Osteoblast (primary cell): Measurements from ENCODE around the gene HCRTR1. TPM values are rescaled to one million over a fixed set of nuclear protein-coding genes. Genes with fewer than 3 reads are reported as not detected.

Source experiments
- DNase-seq: peaks from one replicate; pipeline ENCODE4 v3.0.0; 2011; ENCODE audit warnings: low spot score, mixed read lengths; ENCODE audit not compliant: insufficient read length; ENCODE audit errors: missing footprints
- H2AFZ ChIP-seq: 2 replicates; pipeline ENCODE4 v1.6.0; 2011; ENCODE audit warnings: mild to moderate bottlenecking, low read length
- H3K27ac ChIP-seq: 2 replicates; pipeline ENCODE4 v1.5.1; 2011; ENCODE audit warnings: mild to moderate bottlenecking, low read depth, low read length, moderate library complexity
- H3K27me3 ChIP-seq: 2 replicates; pipeline ENCODE4 v1.6.0; 2012; ENCODE audit warnings: mild to moderate bottlenecking, control low read depth, inconsistent platforms, low read length, moderate library complexity; ENCODE audit not compliant: insufficient read depth
- H3K36me3 ChIP-seq: 2 replicates; pipeline ENCODE4 v1.5.1; 2011; ENCODE audit warnings: mild to moderate bottlenecking, low read length, control low read depth, moderate library complexity; ENCODE audit not compliant: insufficient read depth
- H3K4me1 ChIP-seq: 2 replicates; pipeline ENCODE4 v1.5.1; 2011; ENCODE audit warnings: mild to moderate bottlenecking, low read length, control low read depth, moderate library complexity; ENCODE audit not compliant: insufficient read depth
- H3K4me2 ChIP-seq: 2 replicates; pipeline ENCODE4 v1.6.0; 2011; ENCODE audit warnings: mild to moderate bottlenecking, low read length; ENCODE audit not compliant: insufficient read depth
- H3K4me3 ChIP-seq: fragments of 200-600 bp; sonication (generic); 3 replicates; pipeline ENCODE4 v1.5.1; 2012; ENCODE audit warnings: mild to moderate bottlenecking, low read length, inconsistent platforms; ENCODE audit not compliant: insufficient read depth
- H3K79me2 ChIP-seq: 2 replicates; pipeline ENCODE4 v1.6.0; 2012; ENCODE audit warnings: mild to moderate bottlenecking, low read length, control low read depth, inconsistent platforms; ENCODE audit not compliant: insufficient read depth
- H3K9me3 ChIP-seq: 2 replicates; pipeline ENCODE4 v1.5.1; 2011; ENCODE audit warnings: low read depth, low read length, control low read depth
- H4K20me1 ChIP-seq: 2 replicates; pipeline ENCODE4 v1.6.0; 2012; ENCODE audit warnings: mild to moderate bottlenecking, low read length, control low read depth; ENCODE audit not compliant: insufficient read depth
- total RNA-seq: library from RNA; depleted of rRNA; stranded (reverse); fragments of >200 nt; gene quantifications from 2 replicates; pipeline ENCODE4 v1.2.3, GENCODE V29; 2012
- TF ChIP-seq, protein P1 (sequence below): IDR thresholded peaks from 2 replicates; pipeline ENCODE4 v1.5.1; 2011; ENCODE audit warnings: mild to moderate bottlenecking, low read depth, low read length, moderate library complexity; ENCODE audit errors: extremely low read depth

The HCRTR1 gene
- total RNA-seq, 1 donor: not detected

GRCh38 chr1:31572323-31573104 lies 45.0 kb upstream of the HCRTR1 start:
- Histone ChIP-seq H3K9me3 (no peaks in the 10 kb centered on the region), H3K4me3 (no peak overlapping the region), H3K27me3 (no peaks in the 10 kb centered on the region), H4K20me1 (no peaks in the 10 kb centered on the region), H3K36me3 (no peaks in the 10 kb centered on the region), H3K4me1 (peaks cover 62% of the 10 kb centered on the region), H3K27ac (no peak overlapping the region), H3K4me2 (no peak overlapping the region), H2AFZ (no peak overlapping the region), H3K79me2 (peaks cover 8% of the 10 kb centered on the region)
- TF ChIP-seq, protein P1, sequence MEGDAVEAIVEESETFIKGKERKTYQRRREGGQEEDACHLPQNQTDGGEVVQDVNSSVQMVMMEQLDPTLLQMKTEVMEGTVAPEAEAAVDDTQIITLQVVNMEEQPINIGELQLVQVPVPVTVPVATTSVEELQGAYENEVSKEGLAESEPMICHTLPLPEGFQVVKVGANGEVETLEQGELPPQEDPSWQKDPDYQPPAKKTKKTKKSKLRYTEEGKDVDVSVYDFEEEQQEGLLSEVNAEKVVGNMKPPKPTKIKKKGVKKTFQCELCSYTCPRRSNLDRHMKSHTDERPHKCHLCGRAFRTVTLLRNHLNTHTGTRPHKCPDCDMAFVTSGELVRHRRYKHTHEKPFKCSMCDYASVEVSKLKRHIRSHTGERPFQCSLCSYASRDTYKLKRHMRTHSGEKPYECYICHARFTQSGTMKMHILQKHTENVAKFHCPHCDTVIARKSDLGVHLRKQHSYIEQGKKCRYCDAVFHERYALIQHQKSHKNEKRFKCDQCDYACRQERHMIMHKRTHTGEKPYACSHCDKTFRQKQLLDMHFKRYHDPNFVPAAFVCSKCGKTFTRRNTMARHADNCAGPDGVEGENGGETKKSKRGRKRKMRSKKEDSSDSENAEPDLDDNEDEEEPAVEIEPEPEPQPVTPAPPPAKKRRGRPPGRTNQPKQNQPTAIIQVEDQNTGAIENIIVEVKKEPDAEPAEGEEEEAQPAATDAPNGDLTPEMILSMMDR: no peak
- DNase-seq: peak; percentile 78

DNA sequence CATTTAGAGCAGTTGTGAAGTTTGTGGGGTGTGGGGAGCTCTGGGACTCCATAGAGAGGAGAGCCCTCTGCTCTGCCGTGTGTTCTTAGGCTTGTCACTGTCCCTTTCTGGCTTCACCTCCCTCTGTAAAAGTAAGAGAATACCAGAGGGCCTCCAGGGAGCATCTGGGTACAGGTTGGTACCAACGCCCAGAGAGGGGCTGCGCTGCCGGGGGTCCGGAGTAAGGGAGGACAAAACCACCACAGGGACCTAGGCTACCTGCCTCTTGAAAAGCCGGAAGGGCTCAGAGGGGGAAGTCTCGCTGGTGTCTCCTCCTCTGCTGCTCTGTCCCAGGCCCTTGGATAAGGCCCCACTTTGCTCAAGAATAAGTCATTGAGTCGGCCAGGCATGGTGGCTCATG lies 44.2 kb upstream of the HCRTR1 start:
- peaks cover 62% of the 10 kb centered on the region for H3K4me1 ChIP-seq

DNA sequence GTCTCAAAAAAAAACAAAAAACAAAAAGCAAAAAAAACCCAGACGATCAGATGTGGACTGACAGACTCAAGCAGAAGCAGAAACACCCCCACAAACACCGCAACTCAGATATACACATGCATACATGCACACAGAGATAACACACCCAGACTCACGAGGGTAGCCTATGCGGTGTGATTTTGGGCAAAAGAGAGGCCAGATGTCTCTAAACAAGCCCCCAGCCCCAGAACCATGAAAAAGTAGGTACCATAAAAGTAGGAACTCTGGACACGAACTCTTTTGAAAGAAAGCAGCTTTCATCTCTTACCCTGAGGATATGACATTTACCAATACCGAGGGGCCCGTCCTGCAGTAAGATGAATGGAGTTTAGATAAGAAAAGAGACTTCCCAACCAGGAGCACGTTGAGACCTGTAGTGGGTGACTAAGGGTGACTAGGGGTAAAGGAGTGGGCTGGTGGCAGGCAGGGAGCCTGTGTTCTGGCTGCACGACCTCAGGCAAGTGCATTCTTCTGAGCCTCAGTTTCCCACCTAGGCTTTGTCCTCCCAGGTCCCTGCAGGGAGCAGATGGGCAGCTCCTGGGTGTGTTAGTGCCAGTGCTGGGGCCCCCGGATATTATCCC lies 42.6 kb upstream of the HCRTR1 start:
- no peaks in the 10 kb centered on the region for H4K20me1 ChIP-seq
- H3K4me3 ChIP-seq: no peak overlapping the region
- H3K4me1 ChIP-seq: peaks cover 66% of the 10 kb centered on the region
- no peaks in the 10 kb centered on the region for H3K36me3 ChIP-seq
- peak; percentile 68 for DNase-seq
- TF ChIP-seq, protein P1: no peak
- peak overlapping the region; percentile 40 for H3K27ac ChIP-seq
- peaks cover 12% of the 10 kb centered on the region for H3K79me2 ChIP-seq
- no peak overlapping the region for H3K4me2 ChIP-seq
- no peaks in the 10 kb centered on the region for H3K9me3 ChIP-seq
- H2AFZ ChIP-seq: no peak overlapping the region
- no peaks in the 10 kb centered on the region for H3K27me3 ChIP-seq

More for the DNA sequence above, 44.2 kb upstream of the HCRTR1 start:
- Histone ChIP-seq H3K4me3 (no peak overlapping the region), H3K4me2 (no peak overlapping the region), H3K27ac (peak overlapping the region; percentile 3), H4K20me1 (no peaks in the 10 kb centered on the region), H3K27me3 (no peaks in the 10 kb centered on the region), H3K9me3 (no peaks in the 10 kb centered on the region), H3K36me3 (no peaks in the 10 kb centered on the region), H3K79me2 (peaks cover 12% of the 10 kb centered on the region), H2AFZ (no peak overlapping the region)
- TF ChIP-seq, protein P1: no peak
- no peak for DNase-seq
